Lower leg skin (tissue), 4 donors: Measurements from ENCODE around the gene MCCD1. TPM values are rescaled to one million over a fixed set of nuclear protein-coding genes. Genes with fewer than 3 reads are reported as not detected.

ENCODE experiments used
- DNase-seq, 2 donors: peaks; one replicate each; pipeline ENCODE4 v3.0.0-alpha.2; 2019; ENCODE audit warnings: low spot score in 2 of 2
- H3K4me3 ChIP-seq: fragments of 200-600 bp; sonication (generic); 2 replicates; pipeline ENCODE4 v1.5.1; 2017; ENCODE audit warnings: mild to moderate bottlenecking, low read depth; ENCODE audit not compliant: poor library complexity, severe bottlenecking
- CTCF ChIP-seq, 3 donors: fragments of 450-650 bp; IDR thresholded peaks; one replicate each; pipeline ENCODE4 v1.5.1; 2016; ENCODE audit warnings: antibody characterized with exemption in 3 of 3, mild to moderate bottlenecking in 3 of 3, moderate library complexity in 2 of 3
- POLR2A ChIP-seq, 2 donors: fragments of 450-650 bp; IDR thresholded peaks; one replicate each; pipeline ENCODE4 v1.6.1; 2016 to 2017; ENCODE audit warnings: antibody characterized with exemption in 2 of 2, mild to moderate bottlenecking in 1 of 2, moderate library complexity in 1 of 2
- WGBS, 2 donors: methylation state at CpG; one replicate each; pipeline ENCODE4 v1.1.5; 2018; 5-methylcytosine and 5-hydroxymethylcytosine counted together
- intact Hi-C: fragments of 100-400 bp; cut with DNase I; formaldehyde crosslinking; loops from one replicate; pipeline ENCODE4 v1.15.0; 2023; ENCODE audit warnings: low total_unique reads
- total RNA-seq, 4 donors: library from RNA; depleted of rRNA; stranded (reverse); fragments of >200 nt; gene quantifications; one replicate each; pipeline ENCODE4 v1.1.0, GENCODE V29; 2016

The MCCD1 gene
- total RNA-seq, 4 donors from 2014 or later: not detected

DNA sequence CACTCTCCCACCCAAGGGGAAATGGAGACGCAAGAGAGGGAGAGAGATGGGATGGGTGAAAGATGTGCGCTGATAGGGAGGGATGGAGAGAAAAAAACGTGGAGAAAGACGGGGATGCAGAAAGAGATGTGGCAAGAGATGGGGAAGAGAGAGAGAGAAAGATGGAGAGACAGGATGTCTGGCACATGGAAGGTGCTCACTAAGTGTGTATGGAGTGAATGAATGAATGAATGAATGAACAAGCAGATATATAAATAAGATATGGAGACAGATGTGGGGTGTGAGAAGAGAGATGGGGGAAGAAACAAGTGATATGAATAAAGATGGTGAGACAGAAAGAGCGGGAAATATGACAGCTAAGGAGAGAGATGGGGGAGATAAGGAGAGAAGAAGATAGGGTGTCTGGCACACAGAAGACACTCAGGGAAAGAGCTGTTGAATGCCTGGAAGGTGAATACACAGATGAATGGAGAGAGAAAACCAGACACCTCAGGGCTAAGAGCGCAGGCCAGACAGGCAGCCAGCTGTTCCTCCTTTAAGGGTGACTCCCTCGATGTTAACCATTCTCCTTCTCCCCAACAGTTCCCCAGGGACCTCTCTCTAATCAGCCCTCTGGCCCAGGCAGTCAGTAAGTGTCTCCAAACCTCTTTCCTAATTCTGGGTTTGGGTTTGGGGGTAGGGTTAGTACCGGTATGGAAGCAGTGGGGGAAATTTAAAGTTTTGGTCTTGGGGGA, 47.4 kb downstream of the MCCD1 start:
- WGBS, 2 donors: 52 to 62% methylated on average over 8 of the region's 8 CpGs
- DNase-seq: no peak
- no peak for TF ChIP-seq POLR2A (IDR thresholded peaks at IDR 0.05)
- H3K4me3 ChIP-seq: no peak overlapping the region
- intact Hi-C loops: no loop called here

DNA sequence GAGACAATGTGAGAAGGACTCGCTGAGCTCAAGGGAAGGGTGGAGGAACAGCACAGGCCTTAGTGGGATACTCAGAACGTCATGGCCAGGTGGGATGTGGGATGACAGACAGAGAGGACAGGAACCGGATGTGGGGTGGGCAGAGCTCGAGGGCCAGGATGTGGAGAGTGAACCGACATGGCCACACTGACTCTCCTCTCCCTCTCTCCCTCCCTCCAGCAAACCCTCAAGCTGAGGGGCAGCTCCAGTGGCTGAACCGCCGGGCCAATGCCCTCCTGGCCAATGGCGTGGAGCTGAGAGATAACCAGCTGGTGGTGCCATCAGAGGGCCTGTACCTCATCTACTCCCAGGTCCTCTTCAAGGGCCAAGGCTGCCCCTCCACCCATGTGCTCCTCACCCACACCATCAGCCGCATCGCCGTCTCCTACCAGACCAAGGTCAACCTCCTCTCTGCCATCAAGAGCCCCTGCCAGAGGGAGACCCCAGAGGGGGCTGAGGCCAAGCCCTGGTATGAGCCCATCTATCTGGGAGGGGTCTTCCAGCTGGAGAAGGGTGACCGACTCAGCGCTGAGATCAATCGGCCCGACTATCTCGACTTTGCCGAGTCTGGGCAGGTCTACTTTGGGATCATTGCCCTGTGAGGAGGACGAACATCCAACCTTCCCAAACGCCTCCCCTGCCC, 48.3 kb downstream of the MCCD1 start:
- TF ChIP-seq CTCF (IDR thresholded peaks at IDR 0.05): no peak
- WGBS, 2 donors: 79 to 80% methylated on average over 17 to 18 of the region's 19 CpGs
- H3K4me3 ChIP-seq: no peak overlapping the region
- DNase-seq: no peak
- intact Hi-C loops: no loop called here

GRCh38 chr6:31577579-31577966, 48.8 kb downstream of the MCCD1 start:
- no peak for DNase-seq
- no peak overlapping the region for H3K4me3 ChIP-seq
- intact Hi-C loops: no loop called here
- no peak for TF ChIP-seq POLR2A (IDR thresholded peaks at IDR 0.05)
- TF ChIP-seq CTCF (IDR thresholded peaks at IDR 0.05): no peak
- WGBS, 2 donors: 84 to 85% methylated on average over 3 of the region's 3 CpGs

DNA sequence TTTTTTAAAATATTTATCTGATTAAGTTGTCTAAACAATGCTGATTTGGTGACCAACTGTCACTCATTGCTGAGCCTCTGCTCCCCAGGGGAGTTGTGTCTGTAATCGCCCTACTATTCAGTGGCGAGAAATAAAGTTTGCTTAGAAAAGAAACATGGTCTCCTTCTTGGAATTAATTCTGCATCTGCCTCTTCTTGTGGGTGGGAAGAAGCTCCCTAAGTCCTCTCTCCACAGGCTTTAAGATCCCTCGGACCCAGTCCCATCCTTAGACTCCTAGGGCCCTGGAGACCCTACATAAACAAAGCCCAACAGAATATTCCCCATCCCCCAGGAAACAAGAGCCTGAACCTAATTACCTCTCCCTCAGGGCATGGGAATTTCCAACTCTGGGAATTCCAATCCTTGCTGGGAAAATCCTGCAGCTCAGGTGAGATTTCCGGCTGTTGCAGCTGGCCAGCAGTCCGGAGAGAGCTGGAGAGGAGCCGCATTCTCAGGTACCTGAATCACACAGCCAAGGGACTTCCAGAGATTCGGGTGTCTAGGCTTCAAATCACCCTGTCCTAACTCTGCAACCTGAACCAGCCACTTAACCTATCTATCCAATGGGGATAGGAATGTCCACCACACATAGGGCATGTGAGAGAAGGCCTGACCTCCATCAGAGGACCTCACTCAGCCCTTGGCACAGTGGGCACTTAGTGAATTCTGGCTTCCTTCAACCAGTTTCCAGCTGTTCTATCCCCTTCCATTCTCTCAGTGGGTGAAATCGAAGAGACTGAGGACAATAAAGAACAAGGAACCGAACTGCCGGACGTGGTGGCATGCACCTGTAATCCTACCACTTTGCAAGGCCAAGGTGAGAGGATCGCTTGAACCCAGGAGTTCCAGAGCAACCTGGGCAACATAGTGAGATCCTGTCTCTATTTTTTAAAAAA, 49.7 kb downstream of the MCCD1 start:
- DNase-seq: no peak
- 72 to 78% methylated on average over 12 of the region's 12 CpGs for WGBS, 2 donors
- no peak overlapping the region for H3K4me3 ChIP-seq
- TF ChIP-seq CTCF (IDR thresholded peaks at IDR 0.05) (no peak), POLR2A (IDR thresholded peaks at IDR 0.05) (no peak)
- intact Hi-C loops: no loop called here

DNA sequence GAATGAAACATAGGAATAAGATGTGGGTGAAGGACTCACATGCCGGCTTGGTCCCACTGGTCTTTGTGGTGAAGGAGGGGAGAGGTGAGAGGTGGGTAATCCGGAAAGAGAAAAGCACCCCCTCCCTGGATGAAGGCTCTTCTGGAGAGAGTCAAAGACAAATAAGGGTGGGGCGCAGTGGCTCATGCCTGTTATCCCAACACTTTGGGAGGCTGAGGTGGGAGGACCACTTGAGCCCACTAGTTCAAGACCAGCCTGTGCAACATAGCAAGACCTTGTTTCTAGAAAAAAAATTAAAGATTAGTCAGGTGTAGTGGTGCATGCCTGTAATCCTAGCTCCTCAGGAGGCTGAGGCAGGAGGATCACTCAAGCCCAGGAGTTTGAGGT, 50.4 kb downstream of the MCCD1 start:
- no peak for DNase-seq
- 86 to 92% methylated on average over 3 of the region's 3 CpGs for WGBS, 2 donors
- H3K4me3 ChIP-seq: no peak overlapping the region
- TF ChIP-seq CTCF (IDR thresholded peaks at IDR 0.05): no peak
- no peak for TF ChIP-seq POLR2A (IDR thresholded peaks at IDR 0.05)
- intact Hi-C loops: no loop called here

Other genes with a start within 250 kb of the MCCD1 start
- 1,000 to 10,000 TPM; 1,061 to 2,090 (median 1,325) TPM for gene HLA-B, start 171.8 kb upstream of the MCCD1 start, total RNA-seq
- gene MICA, start 125.4 kb upstream of the MCCD1 start, total RNA-seq: 10 to 100 TPM in 3 of 4 donors, 1 to 10 TPM in 1; 7.7 to 21.7 (median 13.9) TPM
- 1 to 10 TPM in 2 of 4 donors, under 1 TPM in 2; 0.61 to 2.6 (median 1.2) TPM for gene MICB, start 30.8 kb upstream of the MCCD1 start, total RNA-seq
- 100 to 1,000 TPM; 176 to 355 (median 238) TPM for gene DDX39B, start 13.0 kb downstream of the MCCD1 start, total RNA-seq
- gene ATP6V1G2, start 17.6 kb downstream of the MCCD1 start, total RNA-seq: 1 to 10 TPM in 1 of 4 donors, under 1 TPM in 1, not detected in 2; 0.46 to 1.3 TPM
- gene NFKBIL1, start 18.6 kb downstream of the MCCD1 start, total RNA-seq: 10 to 100 TPM; 25.2 to 44.4 (median 28.5) TPM
- gene LTA, start 43.3 kb downstream of the MCCD1 start, total RNA-seq: not detected
- 1 to 10 TPM in 1 of 4 donors, under 1 TPM in 3; 0.38 to 1.4 (median 0.59) TPM for gene TNF, start 46.6 kb downstream of the MCCD1 start, total RNA-seq
- gene LTB, start 53.5 kb downstream of the MCCD1 start, total RNA-seq: 1 to 10 TPM in 1 of 4 donors, not detected in 3; 1.1 TPM
- 1 to 10 TPM; 1.6 to 7.0 (median 4.4) TPM for gene LST1, start 57.3 kb downstream of the MCCD1 start, total RNA-seq
- not detected for gene NCR3, start 64.0 kb downstream of the MCCD1 start, total RNA-seq
- gene AIF1, start 86.3 kb downstream of the MCCD1 start, total RNA-seq: 10 to 100 TPM in 1 of 4 donors, 1 to 10 TPM in 3; 4.8 to 13.7 (median 7.2) TPM
- gene PRRC2A, start 91.8 kb downstream of the MCCD1 start, total RNA-seq: 100 to 1,000 TPM in 1 of 4 donors, 10 to 100 TPM in 3; 57.4 to 131 (median 73.7) TPM
- 100 to 1,000 TPM; 255 to 338 (median 287) TPM for gene BAG6, start 123.7 kb downstream of the MCCD1 start, total RNA-seq
- gene APOM, start 126.9 kb downstream of the MCCD1 start, total RNA-seq: 1 to 10 TPM; 1.7 to 7.2 (median 2.5) TPM
- gene C6orf47, start 131.8 kb downstream of the MCCD1 start, total RNA-seq: 10 to 100 TPM; 35.8 to 39.9 (median 37.2) TPM
- 10 to 100 TPM; 22.3 to 32.5 (median 24.3) TPM for gene GPANK1, start 136.0 kb downstream of the MCCD1 start, total RNA-seq
- gene CSNK2B, start 137.1 kb downstream of the MCCD1 start, total RNA-seq: 100 to 1,000 TPM; 328 to 447 (median 416) TPM
- 10 to 100 TPM in 1 of 4 donors, 1 to 10 TPM in 3; 4.2 to 21.3 (median 7.1) TPM for gene LY6G5B, start 141.0 kb downstream of the MCCD1 start, total RNA-seq
- gene LY6G5C, start 152.1 kb downstream of the MCCD1 start, total RNA-seq: 1 to 10 TPM in 1 of 4 donors, not detected in 3; 1.6 TPM
- gene ABHD16A, start 174.4 kb downstream of the MCCD1 start, total RNA-seq: 10 to 100 TPM; 49.9 to 61.8 (median 52.0) TPM
- not detected for gene LY6G6F, start 177.9 kb downstream of the MCCD1 start, total RNA-seq
- 1 to 10 TPM in 1 of 4 donors, not detected in 3; 9.5 TPM for gene LY6G6D, start 186.4 kb downstream of the MCCD1 start, total RNA-seq
- gene LY6G6C, start 192.8 kb downstream of the MCCD1 start, total RNA-seq: 100 to 1,000 TPM; 189 to 513 (median 237) TPM
- gene MPIG6B, start 194.4 kb downstream of the MCCD1 start, total RNA-seq: 10 to 100 TPM in 1 of 4 donors, 1 to 10 TPM in 3; 6.0 to 10.5 (median 7.9) TPM
- gene DDAH2, start 200.3 kb downstream of the MCCD1 start, total RNA-seq: 100 to 1,000 TPM in 3 of 4 donors, 10 to 100 TPM in 1; 65.7 to 124 (median 106) TPM
- gene CLIC1, start 207.6 kb downstream of the MCCD1 start, total RNA-seq: 100 to 1,000 TPM; 293 to 430 (median 393) TPM
- 10 to 100 TPM in 3 of 4 donors, 1 to 10 TPM in 1; 7.8 to 13.8 (median 11.4) TPM for gene MSH5, start 211.0 kb downstream of the MCCD1 start, total RNA-seq
- 10 to 100 TPM; 25.3 to 80.6 (median 55.3) TPM for gene SAPCD1, start 233.7 kb downstream of the MCCD1 start, total RNA-seq
- 1 to 10 TPM in 3 of 4 donors, under 1 TPM in 1; 0.49 to 4.8 (median 1.4) TPM for gene VWA7, start 248.4 kb downstream of the MCCD1 start, total RNA-seq